Small intestine (tissue), 7 donors: ENCODE measurements around the gene TCFL5. TPM values are rescaled to one million over a fixed set of nuclear protein-coding genes. Genes with fewer than 3 reads are reported as not detected.

Source experiments
- DNase-seq, 2 donors: peaks; one replicate each; pipeline versions ENCODE4 v3.0.0 to v3.0.0-alpha.2; 2013
- FAIRE-seq: peaks from 2 replicates; lab custom pipeline; 2012; peaks lifted over from hg19 to GRCh38; lab: Jason Lieb, UNC
- H3K27ac ChIP-seq, 3 donors: one replicate each; pipeline ENCODE4 v1.5.1; 2013; ENCODE audit warnings: low read length in 2 of 3, mild to moderate bottlenecking in 2 of 3, control low read depth in 1 of 3, inconsistent platforms in 1 of 3, low read depth in 1 of 3, moderate library complexity in 1 of 3
- H3K27me3 ChIP-seq, 3 donors: one replicate each; pipeline ENCODE4 v1.6.1; 2013; ENCODE audit warnings: low read length in 3 of 3, inconsistent platforms in 1 of 3; ENCODE audit not compliant: control insufficient read depth in 3 of 3, insufficient read depth in 3 of 3
- H3K36me3 ChIP-seq, 3 donors: one replicate each; pipeline ENCODE4 v1.6.1; 2013; ENCODE audit warnings: low read length in 3 of 3, inconsistent platforms in 1 of 3, low read depth in 1 of 3, mild to moderate bottlenecking in 1 of 3, moderate library complexity in 1 of 3; ENCODE audit not compliant: control insufficient read depth in 3 of 3, insufficient read depth in 2 of 3
- H3K4me1 ChIP-seq, 3 donors: one replicate each; pipeline ENCODE4 v1.6.1; 2013; ENCODE audit warnings: low read length in 2 of 3, inconsistent platforms in 1 of 3, low read depth in 1 of 3, mild to moderate bottlenecking in 1 of 3, moderate library complexity in 1 of 3; ENCODE audit not compliant: control insufficient read depth in 3 of 3, insufficient read depth in 2 of 3
- H3K4me3 ChIP-seq, 3 donors: one replicate each; pipeline ENCODE4 v1.5.1; 2013; ENCODE audit warnings: low read length in 3 of 3, control low read depth in 1 of 3, inconsistent platforms in 1 of 3, low read depth in 1 of 3, mild to moderate bottlenecking in 1 of 3, moderate library complexity in 1 of 3
- H3K9me3 ChIP-seq, 2 donors: one replicate each; pipeline ENCODE4 v1.6.1; 2013; ENCODE audit warnings: low read depth in 1 of 2, low read length in 1 of 2; ENCODE audit not compliant: control insufficient read depth in 2 of 2, insufficient read depth in 1 of 2
- WGBS, 3 donors: extraction: QIAGEN DNeasy Blood & Tissue Kit; methylation state at CpG; one replicate each; pipeline ENCODE4 v1.1.7; 2013; 5-methylcytosine and 5-hydroxymethylcytosine counted together
- polyA plus RNA-seq, 4 donors: library from polyadenylated mRNA; stranded (reverse) in 3 of 4; unstranded in 1 of 4; fragments of 200-250 nt in 3 of 4; fragments of 120-200 nt in 1 of 4; gene quantifications; one replicate each; pipeline versions ENCODE4 v1.2.1 to v1.2.3, GENCODE V29; 2013
- donor health status: healthy with polysubstance abuse.
- donor health status: control.
- donor health status: control.
- donor health status: Bipolar disorder and iron deficiency.
- donor health status: healthy.

Gene TCFL5
- polyA plus RNA-seq, 4 donors, result 4.2 to 5.7 (median 4.6) TPM

DNA sequence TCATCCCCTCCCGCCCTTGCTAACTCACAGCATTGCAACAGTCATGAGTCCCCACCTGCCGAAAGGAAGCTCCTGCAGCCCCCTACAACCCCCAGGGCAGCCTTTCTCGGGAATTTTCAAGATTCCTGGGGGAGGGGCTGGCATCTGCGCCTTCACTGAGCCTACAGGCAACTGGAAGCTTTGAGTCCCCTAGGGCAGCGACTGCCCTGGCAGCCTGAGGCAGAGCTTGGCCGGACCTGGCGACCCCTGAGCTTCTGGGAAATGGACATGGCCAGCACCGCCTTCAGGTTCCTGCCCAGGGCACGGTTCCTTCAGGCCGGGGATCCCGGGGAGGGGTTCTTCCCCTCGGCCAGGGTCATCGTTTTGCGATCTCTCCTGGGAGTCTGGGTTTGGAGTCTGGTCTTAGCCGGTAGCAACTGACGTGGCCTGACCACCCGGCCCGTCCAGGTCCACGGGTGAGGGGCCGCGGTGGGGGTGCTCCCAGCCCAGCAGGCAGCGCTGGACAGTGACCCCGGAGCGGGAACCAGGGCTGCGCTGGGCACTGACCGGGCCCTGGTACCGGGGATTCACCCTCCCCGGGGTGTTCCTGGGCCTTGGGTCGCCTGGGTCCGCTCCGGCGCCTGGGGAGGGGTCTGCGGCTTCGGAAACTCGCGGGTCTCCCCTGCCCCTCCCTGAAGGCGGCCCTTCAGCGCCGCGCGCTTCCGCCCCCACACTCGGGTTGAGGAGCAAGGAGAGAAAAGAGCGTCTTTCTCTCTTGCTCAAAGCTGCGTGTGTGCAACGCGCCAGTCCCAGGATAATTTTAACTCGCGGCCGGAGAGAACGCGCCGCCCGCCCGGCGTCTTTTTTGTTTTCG, 45.4 kb downstream of the TCFL5 start:
- Histone ChIP-seq H3K4me1 (peaks cover 0 to 42% (median 3%) of the 10 kb centered on the region in 3 donors), H3K9me3 (peaks cover 0 to 2% of the 10 kb centered on the region in 2 donors), H3K27me3 (peaks cover 8 to 32% (median 9%) of the 10 kb centered on the region in 3 donors), H3K4me3 (no peak overlapping the region), H3K27ac (no peak overlapping the region), H3K36me3 (peaks cover 7 to 31% (median 16%) of the 10 kb centered on the region in 3 donors)
- WGBS, 3 donors, result 2 to 3% (median 3%) methylated on average over 45 to 57 of the region's 57 CpGs
- DNase-seq (no peak), FAIRE-seq (no peak)

DNA sequence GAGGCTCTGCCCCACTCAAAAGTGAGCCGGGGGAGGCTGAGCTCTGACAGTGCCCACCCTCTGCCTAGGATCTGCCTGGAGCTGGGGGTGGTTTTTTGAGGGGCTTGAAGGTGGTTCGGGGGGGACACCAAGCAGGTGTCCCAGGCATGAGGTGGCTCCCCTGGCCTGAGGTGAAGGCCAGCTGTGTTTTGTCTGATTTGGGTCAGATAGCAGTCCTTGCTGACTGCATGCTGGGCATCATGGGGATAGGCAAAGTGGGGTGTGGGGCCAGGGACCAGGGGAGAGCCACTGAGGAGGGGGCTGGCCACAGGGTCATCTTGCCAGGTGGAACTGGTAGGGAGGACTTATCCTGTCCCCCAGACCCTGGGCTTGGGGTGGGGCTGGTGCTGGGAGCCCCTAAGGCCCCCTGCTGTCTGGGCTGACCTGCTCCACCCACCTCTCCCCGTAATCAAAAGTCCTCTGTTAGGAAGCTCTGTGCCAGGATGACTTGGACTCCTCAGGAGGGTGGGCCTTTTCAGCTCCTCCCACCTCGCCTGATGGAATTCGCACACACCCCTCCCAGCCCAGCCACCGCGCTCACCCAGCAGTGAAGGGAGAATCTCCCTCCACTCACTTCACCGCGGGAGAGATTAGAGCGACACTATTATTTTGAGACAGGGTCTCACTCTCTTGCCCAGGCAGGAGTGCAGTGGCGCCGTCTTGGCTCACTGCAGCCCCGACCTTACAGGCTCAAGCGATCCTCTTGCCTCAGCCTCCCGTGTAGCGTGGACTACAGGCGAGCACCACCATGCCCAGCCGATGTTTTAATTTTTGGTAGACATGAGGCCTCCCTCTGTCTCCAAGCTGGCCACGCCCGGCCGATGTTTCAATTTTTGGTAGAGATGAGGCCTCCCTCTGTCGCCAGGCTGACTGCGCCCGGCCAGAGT, 46.3 kb downstream of the TCFL5 start:
- Histone ChIP-seq H3K4me3 (no peak overlapping the region), H3K9me3 (peaks cover 0 to 2% of the 10 kb centered on the region in 2 donors), H3K36me3 (peaks cover 14 to 40% (median 16%) of the 10 kb centered on the region in 3 donors), H3K27me3 (peaks cover 8 to 32% (median 9%) of the 10 kb centered on the region in 3 donors), H3K4me1 (peaks cover 0 to 42% (median 3%) of the 10 kb centered on the region in 3 donors), H3K27ac (no peak overlapping the region)
- DNase-seq (peak in 1 of 2 donors; percentile 47), FAIRE-seq (no peak)
- WGBS, 3 donors, result 18 to 32% (median 20%) methylated on average over 23 to 24 of the region's 24 CpGs

DNA sequence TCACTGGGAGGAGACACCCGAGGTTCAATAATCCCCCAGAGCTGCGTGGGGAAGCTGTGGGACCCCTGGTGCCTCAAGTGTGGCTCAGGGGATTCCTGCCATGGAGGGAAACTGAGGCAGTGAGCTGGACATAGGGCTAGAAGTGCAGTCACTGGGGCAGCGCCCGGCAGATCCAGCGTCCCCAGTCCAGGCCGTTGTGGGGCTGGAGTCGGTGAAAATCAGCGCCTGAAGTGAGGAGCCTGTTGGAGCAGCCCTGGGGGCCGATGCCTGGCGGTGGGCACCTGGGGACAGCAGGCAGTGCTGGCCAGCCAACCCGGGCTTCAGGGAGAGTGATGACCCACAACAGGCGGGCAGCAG, 46.9 kb downstream of the TCFL5 start:
- H3K4me3 ChIP-seq, result no peak overlapping the region
- H3K36me3 ChIP-seq, result peaks cover 16 to 47% (median 20%) of the 10 kb centered on the region in 3 donors
- H3K9me3 ChIP-seq, result peaks cover 0 to 2% of the 10 kb centered on the region in 2 donors
- DNase-seq (no peak), FAIRE-seq (no peak)
- H3K27me3 ChIP-seq, result peaks cover 8 to 32% (median 9%) of the 10 kb centered on the region in 3 donors
- H3K27ac ChIP-seq, result no peak overlapping the region
- H3K4me1 ChIP-seq, result peaks cover 0 to 42% (median 3%) of the 10 kb centered on the region in 3 donors
- 35 to 70% (median 54%) methylated on average over 12 of the region's 12 CpGs for WGBS, 3 donors

DNA sequence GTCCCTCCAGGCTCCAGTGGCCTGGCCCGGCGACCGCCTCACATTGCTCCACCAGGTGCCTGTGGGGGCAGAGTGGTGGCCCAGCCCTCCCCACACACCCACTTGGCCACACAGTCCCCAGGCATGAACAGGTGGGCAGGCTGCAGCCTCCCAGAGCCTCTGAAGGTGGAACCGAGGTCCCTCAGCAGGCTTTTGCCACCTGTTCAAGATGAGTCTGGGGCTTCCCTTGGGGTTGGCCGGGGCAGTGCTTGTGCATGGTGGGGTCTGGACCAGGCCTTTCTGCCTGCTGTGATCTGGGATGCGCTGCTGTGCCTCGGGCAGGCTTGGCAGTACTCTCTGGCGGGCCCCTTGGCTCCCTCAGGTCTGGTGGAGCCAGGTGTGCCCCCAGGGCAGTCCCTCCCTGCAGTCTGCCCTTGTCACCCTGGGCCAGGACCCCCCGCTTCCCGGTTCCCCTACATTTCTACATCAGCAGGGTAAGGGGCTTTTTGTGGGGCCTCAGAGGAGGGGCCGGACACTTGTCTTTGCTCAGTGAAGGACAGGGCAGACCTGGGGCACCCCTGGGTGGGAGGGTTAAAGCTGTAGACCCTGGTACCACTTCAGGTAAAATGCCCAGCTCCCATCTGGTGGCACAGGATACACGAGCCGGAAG, 47.4 kb downstream of the TCFL5 start:
- H3K4me1 ChIP-seq, result peaks cover 0 to 38% (median 3%) of the 10 kb centered on the region in 3 donors
- H3K9me3 ChIP-seq, result peaks cover 0 to 2% of the 10 kb centered on the region in 2 donors
- no peak for DNase-seq
- FAIRE-seq, result no peak
- WGBS, 3 donors, result 60 to 73% (median 73%) methylated on average over 13 of the region's 13 CpGs
- H3K27ac ChIP-seq, result no peak overlapping the region
- peaks cover 19 to 52% (median 22%) of the 10 kb centered on the region in 3 donors for H3K36me3 ChIP-seq
- peaks cover 8 to 28% (median 9%) of the 10 kb centered on the region in 3 donors for H3K27me3 ChIP-seq
- H3K4me3 ChIP-seq, result no peak overlapping the region

DNA sequence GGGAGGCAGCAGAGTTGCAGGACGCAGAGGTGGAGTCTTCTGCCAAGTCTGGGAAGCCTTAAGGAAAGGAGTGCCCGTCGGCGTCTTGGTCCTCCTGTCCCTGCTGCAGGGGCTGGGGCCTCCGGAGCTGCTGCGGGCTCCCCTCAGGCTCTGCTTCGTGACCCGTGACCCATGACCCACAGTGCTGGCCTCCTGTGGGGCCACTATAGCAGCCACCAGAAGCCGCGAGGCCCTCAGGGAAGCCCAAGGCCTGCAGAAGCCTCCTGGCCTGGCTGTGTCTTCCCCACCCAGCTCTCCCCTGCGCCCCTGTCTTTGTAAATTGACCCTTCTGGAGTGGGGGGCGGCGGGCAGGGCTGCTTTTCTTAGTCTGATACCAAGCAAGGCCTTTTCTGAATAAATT, 48.0 kb downstream of the TCFL5 start:
- no peak for DNase-seq
- FAIRE-seq, result no peak
- Histone ChIP-seq H3K4me3 (no peak overlapping the region), H3K4me1 (peaks cover 0 to 32% (median 3%) of the 10 kb centered on the region in 3 donors), H3K27ac (no peak overlapping the region), H3K36me3 (peaks cover 19 to 58% (median 22%) of the 10 kb centered on the region in 3 donors), H3K9me3 (peaks cover 0 to 2% of the 10 kb centered on the region in 2 donors), H3K27me3 (peaks cover 8 to 28% (median 9%) of the 10 kb centered on the region in 3 donors)
- 86 to 92% (median 92%) methylated on average over 11 to 13 of the region's 13 CpGs for WGBS, 3 donors

DNA sequence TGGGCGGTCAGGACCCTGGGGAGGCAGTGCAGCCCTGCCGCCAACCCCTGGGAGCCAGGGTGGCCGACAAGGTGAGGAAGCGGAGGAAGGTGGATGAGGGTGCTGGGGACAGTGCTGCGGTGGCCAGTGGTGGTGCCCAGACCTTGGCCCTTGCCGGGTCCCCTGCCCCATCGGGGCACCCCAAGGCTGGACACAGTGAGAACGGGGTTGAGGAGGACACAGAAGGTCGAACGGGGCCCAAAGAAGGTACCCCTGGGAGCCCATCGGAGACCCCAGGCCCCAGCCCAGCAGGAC, 48.8 kb downstream of the TCFL5 start:
- Histone ChIP-seq H3K27ac (no peak overlapping the region), H3K27me3 (peaks cover 7 to 27% (median 8%) of the 10 kb centered on the region in 3 donors), H3K9me3 (peaks cover 0 to 2% of the 10 kb centered on the region in 2 donors), H3K36me3 (peaks cover 19 to 65% (median 25%) of the 10 kb centered on the region in 3 donors), H3K4me1 (peaks cover 0 to 24% (median 3%) of the 10 kb centered on the region in 3 donors), H3K4me3 (no peak overlapping the region)
- DNase-seq (no peak), FAIRE-seq (no peak)
- WGBS, 3 donors, result 93 to 95% (median 93%) methylated on average over 8 to 11 of the region's 11 CpGs

DNA sequence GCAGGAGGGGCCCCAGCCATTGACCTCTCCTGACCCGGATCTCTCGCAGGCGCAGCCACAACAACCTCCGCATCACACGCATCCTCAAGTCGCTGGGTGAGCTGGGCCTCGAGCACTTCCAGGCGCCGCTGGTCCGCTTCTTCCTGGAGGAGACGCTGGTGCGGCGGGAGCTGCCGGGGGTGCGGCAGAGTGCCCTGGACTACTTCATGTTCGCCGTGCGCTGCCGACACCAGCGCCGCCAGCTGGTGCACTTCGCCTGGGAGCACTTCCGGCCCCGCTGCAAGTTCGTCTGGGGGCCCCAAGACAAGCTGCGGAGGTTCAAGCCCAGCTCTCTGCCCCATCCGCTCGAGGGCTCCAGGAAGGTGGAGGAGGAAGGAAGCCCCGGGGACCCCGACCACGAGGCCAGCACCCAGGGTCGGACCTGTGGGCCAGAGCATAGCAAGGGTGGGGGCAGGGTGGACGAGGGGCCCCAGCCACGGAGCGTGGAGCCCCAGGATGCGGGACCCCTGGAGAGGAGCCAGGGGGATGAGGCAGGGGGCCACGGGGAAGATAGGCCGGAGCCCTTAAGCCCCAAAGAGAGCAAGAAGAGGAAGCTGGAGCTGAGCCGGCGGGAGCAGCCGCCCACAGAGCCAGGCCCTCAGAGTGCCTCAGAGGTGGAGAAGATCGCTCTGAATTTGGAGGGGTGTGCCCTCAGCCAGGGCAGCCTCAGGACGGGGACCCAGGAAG, 49.3 kb downstream of the TCFL5 start:
- no peak for FAIRE-seq
- peaks cover 23 to 70% (median 31%) of the 10 kb centered on the region in 3 donors for H3K36me3 ChIP-seq

More for the DNA sequence above, 49.3 kb downstream of the TCFL5 start:
- no peak overlapping the region for H3K27ac ChIP-seq
- no peak overlapping the region for H3K4me3 ChIP-seq
- peaks cover 3 to 22% (median 7%) of the 10 kb centered on the region in 3 donors for H3K27me3 ChIP-seq
- H3K4me1 ChIP-seq, result peaks cover 0 to 19% (median 3%) of the 10 kb centered on the region in 3 donors
- peaks cover 0 to 2% of the 10 kb centered on the region in 2 donors for H3K9me3 ChIP-seq
- DNase-seq, result no peak
- WGBS, 3 donors, result 85 to 93% (median 88%) methylated on average over 36 to 43 of the region's 43 CpGs
